PC-3 (cell line): Measurements from ENCODE around the gene CIAO2A. TPM values are rescaled to one million over a fixed set of nuclear protein-coding genes. Genes with fewer than 3 reads are reported as not detected.

ENCODE experiments used
- ATAC-seq: fragments of 200-7000 bp; cut with Tn5 transposase; 2 replicates; pipeline ENCODE4 v1.9.1; 2020; ENCODE audit warnings: mild to moderate bottlenecking, moderate library complexity
- BruUV-seq: library from RNA; stranded (reverse); fragments of 400-500 nt; replicated peaks from 2 replicates; lab custom pipeline; 2021; lab: Mats Ljungman, UMichigan
- CTCF ChIA-PET: fragments of 300-600 bp; sonication (Branson Sonifier 250); formaldehyde crosslinking; loops from one replicate; lab custom pipeline; 2022; ENCODE audit warnings: antibody characterized with exemption; lab: Charles Lee
- POLR2A ChIA-PET: fragments of 300-600 bp; sonication (Branson Sonifier 250); formaldehyde crosslinking; loops from one replicate; lab custom pipeline; 2022; ENCODE audit warnings: antibody characterized with exemption; ENCODE audit not compliant: unreplicated experiment; lab: Charles Lee
- DNase-seq: peaks from one replicate; pipeline ENCODE4 v3.0.0-alpha.2; 2015
- H2AFZ ChIP-seq: fragments of 300-600 bp; sonication (generic); 2 replicates; pipeline ENCODE4 v1.6.0; 2016; ENCODE audit warnings: antibody characterized with exemption, low read length
- H3F3A ChIP-seq: fragments of 300-600 bp; sonication (generic); one replicate; pipeline ENCODE4 v1.6.0; 2017; ENCODE audit warnings: antibody characterized with exemption, low read length, control low read depth, mild to moderate bottlenecking; ENCODE audit not compliant: unreplicated experiment
- H3K27ac ChIP-seq: fragments of 300-600 bp; sonication (generic); 2 replicates; pipeline ENCODE4 v1.5.1; 2016; ENCODE audit warnings: mild to moderate bottlenecking, low read length
- H3K27me3 ChIP-seq: fragments of 300-600 bp; sonication (generic); 2 replicates; pipeline ENCODE4 v1.6.1; 2016; ENCODE audit warnings: low read length, mixed read lengths
- H3K36me3 ChIP-seq: fragments of 300-600 bp; sonication (generic); 2 replicates; pipeline ENCODE4 v1.6.1; 2016; ENCODE audit warnings: low read depth, mixed run types, low read length, mixed read lengths
- H3K4me1 ChIP-seq: fragments of 300-600 bp; sonication (generic); 2 replicates; pipeline ENCODE4 v1.5.1; 2016; ENCODE audit warnings: low read length; ENCODE audit not compliant: insufficient read depth
- H3K4me2 ChIP-seq: fragments of 300-600 bp; sonication (generic); 2 replicates; pipeline ENCODE4 v1.6.0; 2016; ENCODE audit warnings: low read length
- H3K4me3 ChIP-seq: fragments of 300-600 bp; sonication (generic); 2 replicates; pipeline ENCODE4 v1.5.1; 2016; ENCODE audit warnings: mild to moderate bottlenecking, low read length, mixed read lengths
- H3K79me2 ChIP-seq: fragments of 300-600 bp; sonication (generic); 2 replicates; pipeline ENCODE4 v1.6.1; 2017; ENCODE audit warnings: low read length, mixed read lengths
- H3K9ac ChIP-seq: fragments of 300-600 bp; sonication (generic); 2 replicates; pipeline ENCODE4 v1.6.0; 2016; ENCODE audit warnings: mild to moderate bottlenecking, low read length
- H3K9me2 ChIP-seq: fragments of 300-600 bp; sonication (generic); replicated peaks from 2 replicates; pipeline ENCODE4 v1.6.1; 2016; ENCODE audit warnings: mixed run types, low read length, mixed read lengths
- H3K9me3 ChIP-seq: fragments of 300-600 bp; sonication (generic); 2 replicates; pipeline ENCODE4 v1.6.1; 2016; ENCODE audit warnings: low read length, mixed read lengths
- H4K20me1 ChIP-seq: fragments of 300-600 bp; sonication (generic); 2 replicates; pipeline ENCODE4 v1.6.1; 2016; ENCODE audit warnings: low read length, mixed read lengths
- CTCF ChIP-seq: fragments of 300-600 bp; sonication (generic); conservative IDR thresholded peaks from 2 replicates; pipeline ENCODE4 v1.5.1; 2017; ENCODE audit warnings: antibody characterized with exemption, low read depth, mild to moderate bottlenecking, low read length
- EZH2 ChIP-seq: fragments of 300-600 bp; sonication (generic); IDR thresholded peaks from one replicate; pipeline ENCODE4 v1.6.1; 2017; ENCODE audit warnings: antibody characterized with exemption, mild to moderate bottlenecking, low read length; ENCODE audit not compliant: unreplicated experiment
- EZH2phosphoT487 ChIP-seq: fragments of 300-600 bp; sonication (generic); IDR thresholded peaks from 2 replicates; pipeline ENCODE4 v1.6.1; 2018; ENCODE audit warnings: mild to moderate bottlenecking, antibody characterized with exemption, low read length, borderline replicate concordance
- intact Hi-C: fragments of 100-400 bp; cut with micrococcal nuclease; formaldehyde crosslinking; loops from 2 replicates; pipeline ENCODE4 v1.9.0; 2023
- total RNA-seq: library from RNA; depleted of rRNA; stranded (reverse); fragments of >200 nt; gene quantifications from 2 replicates; pipeline ENCODE4 v1.2.3, GENCODE V29; 2014

CIAO2A gene
- total RNA-seq, 1 experiment from 2014 or later: 92.4 TPM

DNA sequence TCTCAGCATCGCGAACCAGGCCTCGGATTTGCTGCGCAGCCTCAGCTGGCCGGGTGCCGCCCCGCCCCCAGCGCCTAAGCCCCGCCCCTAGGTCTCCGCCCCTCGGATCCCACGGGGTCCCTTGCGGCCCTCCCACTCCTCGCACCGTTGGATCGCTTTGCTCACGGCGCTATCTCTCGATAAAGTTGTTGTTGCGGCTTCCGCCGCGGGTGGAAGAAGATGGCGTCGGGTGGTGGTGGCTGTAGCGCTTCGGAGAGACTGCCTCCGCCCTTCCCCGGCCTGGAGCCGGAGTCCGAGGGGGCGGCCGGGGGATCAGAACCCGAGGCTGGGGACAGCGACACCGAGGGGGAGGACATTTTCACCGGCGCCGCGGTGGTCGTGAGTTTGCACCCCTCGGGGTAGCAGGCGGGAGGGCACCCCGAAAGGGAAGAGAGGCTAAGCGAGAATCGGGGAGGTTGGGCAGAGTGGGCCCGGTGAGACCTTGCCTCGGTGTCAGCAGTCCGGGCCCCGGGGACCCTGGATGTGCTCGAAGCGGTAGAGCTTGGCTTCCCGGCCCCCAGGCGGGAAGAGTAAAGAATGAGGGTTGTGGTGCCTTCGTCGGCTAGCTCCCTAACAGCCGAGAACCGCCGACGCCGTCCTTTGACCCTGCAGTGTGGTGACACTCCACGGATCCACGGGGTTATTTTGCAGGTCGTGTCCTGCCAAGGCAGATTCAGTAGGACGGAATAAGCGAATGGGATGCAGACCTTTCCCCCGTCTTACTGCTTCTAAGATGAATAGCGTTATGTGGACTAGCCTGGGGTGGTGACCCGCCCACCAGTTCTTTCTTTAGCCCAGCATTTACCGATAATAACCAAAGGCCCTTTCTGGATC, 2.4 kb upstream of the CIAO2A start, which contains the start of gene SNX1:
SNX1 (plus strand) TSS at position 188 of the 873 bp plus-strand sequence; CDS start at position 220, 32 bp downstream.
- TF ChIP-seq EZH2 (no peak), EZH2phosphoT487 (no peak), CTCF (no peak)
- H2AFZ ChIP-seq: peak within 1 kb of the TSS; percentile 92
- no peaks in the 10 kb centered on the region for H3K9me2 ChIP-seq
- H3K27ac ChIP-seq: peak within 1 kb of the TSS; percentile 45
- TSS peak; percentile 67 for BruUV-seq
- H3K4me1 ChIP-seq: peaks cover 28% of the 10 kb centered on the region
- peaks cover 88% of the 10 kb centered on the region for H3K79me2 ChIP-seq
- POLR2A ChIA-PET: no interaction called here
- H3K4me3 ChIP-seq: peak within 1 kb of the TSS; percentile 100
- H3K4me2 ChIP-seq: peak within 1 kb of the TSS; percentile 96
- H3K27me3 ChIP-seq: no peaks in the 10 kb centered on the region
- DNase-seq: peak; percentile 89
- intact Hi-C loops: loop anchor here (5.0 kb wide), 1 partner anchor 56 kb away; the partner anchor contains the start of gene SNX22
- CTCF ChIA-PET: no interaction called here
- 0 out of 2 replicates have a peak, but pooled peaks cover 6% of the 10 kb centered on the region for H4K20me1 ChIP-seq
- H3K9ac ChIP-seq: peak within 1 kb of the TSS; percentile 94
- H3K36me3 ChIP-seq: 0 out of 2 replicates have a peak, but pooled peaks cover 3% of the 10 kb centered on the region
- no peaks in the 10 kb centered on the region for H3F3A ChIP-seq
- no peaks in the 10 kb centered on the region for H3K9me3 ChIP-seq
- peak; percentile 52 for ATAC-seq

DNA sequence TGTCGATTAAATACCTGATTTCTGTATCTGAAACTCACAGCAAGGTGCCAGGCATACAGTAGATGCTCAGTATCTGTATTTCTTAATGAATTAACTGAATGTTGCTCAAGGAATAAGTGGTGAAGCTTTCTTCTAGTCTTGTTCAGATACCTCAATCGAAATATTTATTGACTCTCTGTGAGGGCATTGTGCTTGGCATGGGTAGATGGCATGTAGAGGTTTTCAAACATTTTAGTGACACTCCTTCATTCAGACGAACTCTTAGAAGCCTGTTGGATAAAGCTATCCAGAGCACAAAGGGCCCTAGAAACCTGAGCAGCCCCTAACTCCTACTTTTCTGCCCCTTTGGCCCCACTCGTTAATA, 1.8 kb upstream of the CIAO2A start:
- 0 out of 2 replicates have a peak, but pooled peaks cover 6% of the 10 kb centered on the region for H4K20me1 ChIP-seq
- ChIA-PET CTCF (no interaction called here), POLR2A (no interaction called here)
- H3K27ac ChIP-seq: no peak overlapping the region
- DNase-seq (no peak), ATAC-seq (no peak)
- no peaks in the 10 kb centered on the region for H3K27me3 ChIP-seq
- TF ChIP-seq EZH2phosphoT487: no peak
- no peak for TF ChIP-seq EZH2
- no peak for TF ChIP-seq CTCF
- H3K36me3 ChIP-seq: 0 out of 2 replicates have a peak, but pooled peaks cover 3% of the 10 kb centered on the region
- peak overlapping the region; percentile 92 for H2AFZ ChIP-seq
- peaks cover 28% of the 10 kb centered on the region for H3K4me1 ChIP-seq
- H3K9me2 ChIP-seq: no peaks in the 10 kb centered on the region
- intact Hi-C loops: loop anchor here (5.0 kb wide), 1 partner anchor 57 kb away; the partner anchor contains the start of gene SNX22
- peaks cover 88% of the 10 kb centered on the region for H3K79me2 ChIP-seq
- peak overlapping the region; percentile 94 for H3K9ac ChIP-seq
- BruUV-seq: no TSS peak
- peak overlapping the region; percentile 96 for H3K4me2 ChIP-seq
- no peaks in the 10 kb centered on the region for H3F3A ChIP-seq
- H3K4me3 ChIP-seq: peak overlapping the region; percentile 100
- no peaks in the 10 kb centered on the region for H3K9me3 ChIP-seq
